Spleen (tissue), 7 donors: ENCODE results near the gene GPR89A.
"Not testable (repeated sequence)": the region's sequence is repeated elsewhere in the genome, so short reads cannot be mapped to it uniquely, and the experiment has no call there.

Experiments
- POLR2A ChIP-seq, 3 donors: fragments of 450-650 bp; IDR thresholded peaks; one replicate each; pipeline ENCODE4 v1.5.1; 2017; ENCODE audit warnings: antibody characterized with exemption in 3 of 3, mild to moderate bottlenecking in 1 of 3
- POLR2AphosphoS5 ChIP-seq, 3 donors: sonication (generic); formaldehyde crosslinking; IDR thresholded peaks; one replicate each; pipeline ENCODE4 v1.5.1; 2017; ENCODE audit warnings: antibody characterized with exemption in 3 of 3
- TF ChIP-seq, protein P1 (sequence below), 11 experiments: fragments of 200-600 bp in 7 of 11; fragments of 450-650 bp in 4 of 11; sonication (generic) in 4 of 11; IDR thresholded peaks in 8 of 11; conservative IDR thresholded peaks in 3 of 11; 1 replicate in 7 of 11; 2 replicates in 4 of 11; pipeline versions ENCODE4 v1.4.0 to v1.8.0; 2016 to 2021; ENCODE audit warnings: antibody characterized with exemption in 11 of 11, inconsistent platforms in 4 of 11, mild to moderate bottlenecking in 1 of 11
- donor health status: DM: no; HTN: no; CAD: no; lungs with moderate emphysema.
- donor health status: DM: no; HTN: no; CAD: no.
- donor health status: DM: no; HTN: no; CAD: no.

DNA sequence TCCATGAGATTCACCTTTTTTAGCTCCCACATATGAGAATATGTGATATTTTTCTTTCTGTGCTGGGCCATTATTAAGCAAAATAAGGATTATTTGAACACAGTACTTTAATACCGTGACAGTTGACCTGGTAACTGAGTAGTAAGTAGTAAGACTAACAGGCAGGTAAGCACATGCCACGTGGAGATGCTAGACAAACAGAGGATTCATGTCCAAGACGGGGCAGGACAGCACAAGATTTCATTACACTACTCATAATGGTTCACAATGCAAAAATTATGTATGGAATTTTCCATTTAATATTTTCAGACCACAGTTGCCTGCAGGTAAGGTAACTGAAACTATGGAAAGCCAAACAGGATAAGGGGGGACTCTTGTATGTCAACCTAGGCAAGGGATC lies 77.1 kb downstream of the GPR89A start:
- TF ChIP-seq, protein P1, sequence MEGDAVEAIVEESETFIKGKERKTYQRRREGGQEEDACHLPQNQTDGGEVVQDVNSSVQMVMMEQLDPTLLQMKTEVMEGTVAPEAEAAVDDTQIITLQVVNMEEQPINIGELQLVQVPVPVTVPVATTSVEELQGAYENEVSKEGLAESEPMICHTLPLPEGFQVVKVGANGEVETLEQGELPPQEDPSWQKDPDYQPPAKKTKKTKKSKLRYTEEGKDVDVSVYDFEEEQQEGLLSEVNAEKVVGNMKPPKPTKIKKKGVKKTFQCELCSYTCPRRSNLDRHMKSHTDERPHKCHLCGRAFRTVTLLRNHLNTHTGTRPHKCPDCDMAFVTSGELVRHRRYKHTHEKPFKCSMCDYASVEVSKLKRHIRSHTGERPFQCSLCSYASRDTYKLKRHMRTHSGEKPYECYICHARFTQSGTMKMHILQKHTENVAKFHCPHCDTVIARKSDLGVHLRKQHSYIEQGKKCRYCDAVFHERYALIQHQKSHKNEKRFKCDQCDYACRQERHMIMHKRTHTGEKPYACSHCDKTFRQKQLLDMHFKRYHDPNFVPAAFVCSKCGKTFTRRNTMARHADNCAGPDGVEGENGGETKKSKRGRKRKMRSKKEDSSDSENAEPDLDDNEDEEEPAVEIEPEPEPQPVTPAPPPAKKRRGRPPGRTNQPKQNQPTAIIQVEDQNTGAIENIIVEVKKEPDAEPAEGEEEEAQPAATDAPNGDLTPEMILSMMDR (IDR thresholded peaks at IDR 0.05 in 8 of 11, conservative IDR thresholded peaks at IDR 0.05 in 3 of 11): not testable (repeated sequence)
- not testable (repeated sequence) for TF ChIP-seq POLR2AphosphoS5, POLR2A (IDR thresholded peaks at IDR 0.05)
